GM23248 (cell line): ENCODE results near the gene MPST.

ENCODE experiments used
- EZH2 ChIP-seq: fragments of 200-600 bp; sonication (generic); IDR thresholded peaks from 2 replicates; pipeline ENCODE4 v1.6.1; 2018; ENCODE audit warnings: antibody characterized with exemption, mild to moderate bottlenecking; ENCODE audit not compliant: insufficient read depth, poor library complexity, severe bottlenecking
- EZH2phosphoT487 ChIP-seq: fragments of 200-600 bp; sonication (generic); IDR thresholded peaks from 2 replicates; pipeline ENCODE4 v1.6.1; 2018; ENCODE audit warnings: antibody characterized with exemption, moderate library complexity, mild to moderate bottlenecking, low read depth; ENCODE audit not compliant: insufficient read depth

GRCh38 chr22:37051391-37052385 lies 32.1 kb downstream of the MPST start, which contains the start of gene KCTD17:
- TF ChIP-seq EZH2 (no peak), EZH2phosphoT487 (no peak)
